ENCODE measurements around the gene RARS2. TPM values are rescaled to one million over a fixed set of nuclear protein-coding genes. Genes with fewer than 3 reads are reported as not detected.
A peak's percentile ranks its signal among the peaks of the same experiment; 100 is the strongest.

The RARS2 gene
- total and polyA plus RNA-seq, 4 donors, result 15.6 to 40.5 (median 24.4) TPM

DNA sequence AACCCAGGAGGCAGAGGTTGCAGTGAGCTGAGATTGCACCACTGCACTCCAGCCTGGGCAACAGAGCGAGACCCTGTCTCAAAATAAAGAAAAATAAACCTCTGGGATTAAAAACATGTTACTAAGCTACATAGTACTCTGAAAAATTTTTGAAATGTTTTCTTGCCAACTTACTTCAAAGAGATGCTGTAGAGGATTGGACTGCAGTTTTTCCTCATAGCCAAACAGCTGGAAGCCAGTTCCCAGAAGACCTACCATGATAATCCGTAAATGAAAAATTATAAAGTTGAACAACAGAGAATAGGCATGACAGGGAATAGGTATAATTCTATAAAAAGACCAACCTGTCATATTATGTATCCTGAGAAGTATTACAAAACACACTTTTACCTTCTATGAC lies 48.0 kb downstream of the RARS2 start:
- TF ChIP-seq, protein P1, sequence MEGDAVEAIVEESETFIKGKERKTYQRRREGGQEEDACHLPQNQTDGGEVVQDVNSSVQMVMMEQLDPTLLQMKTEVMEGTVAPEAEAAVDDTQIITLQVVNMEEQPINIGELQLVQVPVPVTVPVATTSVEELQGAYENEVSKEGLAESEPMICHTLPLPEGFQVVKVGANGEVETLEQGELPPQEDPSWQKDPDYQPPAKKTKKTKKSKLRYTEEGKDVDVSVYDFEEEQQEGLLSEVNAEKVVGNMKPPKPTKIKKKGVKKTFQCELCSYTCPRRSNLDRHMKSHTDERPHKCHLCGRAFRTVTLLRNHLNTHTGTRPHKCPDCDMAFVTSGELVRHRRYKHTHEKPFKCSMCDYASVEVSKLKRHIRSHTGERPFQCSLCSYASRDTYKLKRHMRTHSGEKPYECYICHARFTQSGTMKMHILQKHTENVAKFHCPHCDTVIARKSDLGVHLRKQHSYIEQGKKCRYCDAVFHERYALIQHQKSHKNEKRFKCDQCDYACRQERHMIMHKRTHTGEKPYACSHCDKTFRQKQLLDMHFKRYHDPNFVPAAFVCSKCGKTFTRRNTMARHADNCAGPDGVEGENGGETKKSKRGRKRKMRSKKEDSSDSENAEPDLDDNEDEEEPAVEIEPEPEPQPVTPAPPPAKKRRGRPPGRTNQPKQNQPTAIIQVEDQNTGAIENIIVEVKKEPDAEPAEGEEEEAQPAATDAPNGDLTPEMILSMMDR (IDR thresholded peaks at IDR 0.05; ENCODE audit: control extremely low read depth, extremely low read depth), result no peak
- peaks cover 0 to 2% (median 0%) of the 10 kb centered on the region in 4 donors for H3K9me3 ChIP-seq (ENCODE audit: control insufficient read depth in 4 of 4, insufficient read depth in 3 of 4, low read length in 3 of 4)
- peaks cover 9 to 27% (median 16%) of the 10 kb centered on the region in 4 donors for H3K36me3 ChIP-seq (ENCODE audit: control insufficient read depth in 4 of 4, insufficient read depth in 4 of 4, low read length in 4 of 4)
- no peak overlapping the region for H3K27ac ChIP-seq (ENCODE audit: low read depth in 1 of 2, low read length in 1 of 2)
- DNase-seq (no peak), ATAC-seq (ENCODE audit: insufficient read depth, low FRiP score) (no peak)
- H3K4me3 ChIP-seq, result no peak overlapping the region
- no peaks in the 10 kb centered on the region for H3K27me3 ChIP-seq (ENCODE audit: control insufficient read depth in 3 of 3, insufficient read depth in 3 of 3, low read length in 2 of 3)
- no peaks in the 10 kb centered on the region for H3K4me1 ChIP-seq (ENCODE audit: control insufficient read depth in 5 of 5, insufficient read depth in 5 of 5, low read length in 5 of 5)
- no peak overlapping the region for H3K9ac ChIP-seq (ENCODE audit: insufficient read depth in 1 of 2, low read length in 2 of 2)
- WGBS, 2 donors, result 83 to 94% methylated on average over 2 of the region's 2 CpGs

DNA sequence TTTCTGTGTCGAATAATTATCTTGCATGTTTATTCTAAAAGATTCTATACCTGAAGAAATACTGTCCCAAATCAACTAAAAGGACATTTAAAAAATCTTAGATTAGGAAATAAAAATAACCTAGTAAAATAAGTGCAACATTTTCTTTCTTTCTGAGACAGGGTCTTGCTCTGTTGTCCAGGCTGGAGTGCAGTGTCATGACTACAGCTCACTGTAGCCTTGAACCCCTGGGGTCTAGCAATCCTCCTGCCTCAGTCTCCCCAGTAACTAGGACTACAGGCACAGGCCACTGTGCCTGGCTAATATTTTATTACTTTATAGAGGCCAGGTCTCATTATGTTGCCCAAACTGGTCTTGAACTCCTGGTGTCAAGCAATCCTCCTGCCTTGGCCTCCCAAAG lies 48.7 kb downstream of the RARS2 start:
- no peak overlapping the region for H3K4me3 ChIP-seq
- no peaks in the 10 kb centered on the region for H3K4me1 ChIP-seq (ENCODE audit: control insufficient read depth in 5 of 5, insufficient read depth in 5 of 5, low read length in 5 of 5)
- peak overlapping the region in 1 of 2 donors; percentile 40 for H3K27ac ChIP-seq (ENCODE audit: low read depth in 1 of 2, low read length in 1 of 2)
- no peak overlapping the region for H3K9ac ChIP-seq (ENCODE audit: insufficient read depth in 1 of 2, low read length in 2 of 2)
- H3K27me3 ChIP-seq (ENCODE audit: control insufficient read depth in 3 of 3, insufficient read depth in 3 of 3, low read length in 2 of 3), result no peaks in the 10 kb centered on the region
- peaks cover 0 to 2% (median 0%) of the 10 kb centered on the region in 4 donors for H3K9me3 ChIP-seq (ENCODE audit: control insufficient read depth in 4 of 4, insufficient read depth in 3 of 4, low read length in 3 of 4)
- no peak for DNase-seq
- ATAC-seq (ENCODE audit: insufficient read depth, low FRiP score), result no peak
- H3K36me3 ChIP-seq (ENCODE audit: control insufficient read depth in 4 of 4, insufficient read depth in 4 of 4, low read length in 4 of 4), result peaks cover 6 to 27% (median 12%) of the 10 kb centered on the region in 4 donors
- WGBS, 2 donors, result 88 to 92% methylated on average over 1 of the region's 1 CpG
- TF ChIP-seq, protein P1 (IDR thresholded peaks at IDR 0.05; ENCODE audit: control extremely low read depth, extremely low read depth), result no peak

DNA sequence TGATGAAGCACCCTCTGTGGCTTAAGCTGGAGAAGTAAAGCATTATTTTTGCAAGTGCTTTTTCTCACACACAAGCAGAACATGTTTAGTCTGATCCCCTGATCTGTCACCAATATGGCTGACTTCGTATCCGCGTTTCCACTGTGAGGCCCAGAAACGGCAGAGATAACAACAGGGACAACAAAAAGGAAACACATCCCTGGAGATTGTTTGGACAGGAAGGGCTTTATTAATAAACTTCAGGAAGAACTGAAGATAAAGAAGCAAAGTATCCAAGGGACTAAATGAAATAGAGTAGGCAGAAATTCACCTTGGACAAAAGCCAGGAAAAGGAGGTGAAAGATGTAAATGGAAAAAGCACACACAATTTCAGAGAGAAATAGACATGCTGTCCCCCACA lies 49.2 kb downstream of the RARS2 start:
- Histone ChIP-seq H3K27me3 (ENCODE audit: control insufficient read depth in 3 of 3, insufficient read depth in 3 of 3, low read length in 2 of 3) (no peaks in the 10 kb centered on the region), H3K9ac (ENCODE audit: insufficient read depth in 1 of 2, low read length in 2 of 2) (no peak overlapping the region), H3K9me3 (ENCODE audit: control insufficient read depth in 4 of 4, insufficient read depth in 3 of 4, low read length in 3 of 4) (peaks cover 0 to 2% (median 0%) of the 10 kb centered on the region in 4 donors), H3K4me1 (ENCODE audit: control insufficient read depth in 5 of 5, insufficient read depth in 5 of 5, low read length in 5 of 5) (no peaks in the 10 kb centered on the region), H3K36me3 (ENCODE audit: control insufficient read depth in 4 of 4, insufficient read depth in 4 of 4, low read length in 4 of 4) (peaks cover 6 to 23% (median 12%) of the 10 kb centered on the region in 4 donors), H3K27ac (ENCODE audit: low read depth in 1 of 2, low read length in 1 of 2) (no peak overlapping the region), H3K4me3 (no peak overlapping the region)
- WGBS, 2 donors, result 51 to 81% methylated on average over 4 of the region's 4 CpGs
- DNase-seq, result peak in 2 of 3 donors; percentile 26 to 46
- ATAC-seq (ENCODE audit: insufficient read depth, low FRiP score), result no peak
- TF ChIP-seq, protein P1 (IDR thresholded peaks at IDR 0.05; ENCODE audit: control extremely low read depth, extremely low read depth), result no peak

DNA sequence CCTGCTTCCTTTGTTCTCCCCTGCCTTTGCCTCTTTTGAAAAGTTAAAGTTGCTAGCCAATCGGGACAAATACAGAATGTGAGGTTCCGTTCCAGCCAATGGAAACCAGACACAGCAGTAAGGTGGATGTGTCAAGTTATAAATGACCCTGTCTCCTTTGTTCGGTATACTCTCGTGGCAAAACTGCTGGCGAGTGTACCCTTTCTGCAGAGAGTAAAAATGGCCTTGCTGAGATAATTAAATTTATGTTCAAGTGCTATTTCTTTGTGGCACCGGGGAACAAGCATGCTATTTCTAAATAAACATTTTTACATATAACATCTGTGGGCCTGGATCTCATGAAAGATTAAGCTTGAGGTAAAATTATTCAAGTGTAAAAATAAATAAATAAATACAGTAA lies 50.2 kb downstream of the RARS2 start:
- Histone ChIP-seq H3K4me1 (ENCODE audit: control insufficient read depth in 5 of 5, insufficient read depth in 5 of 5, low read length in 5 of 5) (no peaks in the 10 kb centered on the region), H3K27ac (ENCODE audit: low read depth in 1 of 2, low read length in 1 of 2) (no peak overlapping the region), H3K27me3 (ENCODE audit: control insufficient read depth in 3 of 3, insufficient read depth in 3 of 3, low read length in 2 of 3) (no peaks in the 10 kb centered on the region), H3K9ac (ENCODE audit: insufficient read depth in 1 of 2, low read length in 2 of 2) (no peak overlapping the region), H3K36me3 (ENCODE audit: control insufficient read depth in 4 of 4, insufficient read depth in 4 of 4, low read length in 4 of 4) (peaks cover 4 to 24% (median 10%) of the 10 kb centered on the region in 4 donors), H3K9me3 (ENCODE audit: control insufficient read depth in 4 of 4, insufficient read depth in 3 of 4, low read length in 3 of 4) (peaks cover 0 to 2% (median 0%) of the 10 kb centered on the region in 4 donors), H3K4me3 (no peak overlapping the region)
- no peak for DNase-seq
- TF ChIP-seq, protein P1 (IDR thresholded peaks at IDR 0.05; ENCODE audit: control extremely low read depth, extremely low read depth), result no peak
- no peak for ATAC-seq (ENCODE audit: insufficient read depth, low FRiP score)
- WGBS, 2 donors, result 91 to 94% methylated on average over 6 of the region's 6 CpGs

Measured in lung (tissue), 12 donors.